Endodermal cell (in vitro differentiated cells): ENCODE measurements around the gene UMAD1. TPM values are rescaled to one million over a fixed set of nuclear protein-coding genes. Genes with fewer than 3 reads are reported as not detected.

Source experiments
- DNase-seq: peaks from one replicate; pipeline ENCODE4 v3.0.0-alpha.2; 2017
- H3K27ac ChIP-seq: 2 replicates; pipeline ENCODE4 v1.5.1; 2013; ENCODE audit warnings: mild to moderate bottlenecking, low read depth, low read length, moderate library complexity
- H3K27me3 ChIP-seq: 2 replicates; pipeline ENCODE4 v1.6.1; 2013; ENCODE audit warnings: mild to moderate bottlenecking, low read length, moderate library complexity; ENCODE audit not compliant: insufficient read depth, control insufficient read depth, poor library complexity, severe bottlenecking
- H3K36me3 ChIP-seq: 2 replicates; pipeline ENCODE4 v1.7.0; 2013; ENCODE audit warnings: mild to moderate bottlenecking, low read length, moderate library complexity; ENCODE audit not compliant: control insufficient read depth, insufficient read depth
- H3K4me1 ChIP-seq: one replicate; pipeline ENCODE4 v1.7.0; 2013; ENCODE audit warnings: low read length; ENCODE audit not compliant: control insufficient read depth, insufficient read depth
- H3K4me3 ChIP-seq: 2 replicates; pipeline ENCODE4 v1.5.1; 2013; ENCODE audit warnings: mild to moderate bottlenecking, low read length, moderate library complexity
- H3K9ac ChIP-seq: 2 replicates; pipeline ENCODE4 v1.6.1; 2013; ENCODE audit warnings: mild to moderate bottlenecking, low read length, moderate library complexity; ENCODE audit not compliant: poor library complexity, severe bottlenecking; ENCODE audit errors: extremely low read depth
- H3K9me3 ChIP-seq: 2 replicates; pipeline ENCODE4 v1.6.1; 2013; ENCODE audit warnings: mild to moderate bottlenecking, low read length, moderate library complexity; ENCODE audit not compliant: control insufficient read depth
- H3K27ac Mint-ChIP-seq: 2 replicates; pipeline ENCODE4 v1.8.0; 2020; ENCODE audit warnings: mixed read lengths
- H3K27me3 Mint-ChIP-seq: 2 replicates; pipeline ENCODE4 v1.8.0; 2021; ENCODE audit warnings: mild to moderate bottlenecking, mixed read lengths; ENCODE audit not compliant: insufficient read depth
- H3K36me3 Mint-ChIP-seq: 2 replicates; pipeline ENCODE4 v1.8.0; 2020; ENCODE audit warnings: low read depth, mixed read lengths
- H3K4me1 Mint-ChIP-seq: 2 replicates; pipeline ENCODE4 v1.8.0; 2020; ENCODE audit warnings: mixed read lengths
- H3K4me3 Mint-ChIP-seq: 2 replicates; pipeline ENCODE4 v1.8.0; 2020; ENCODE audit warnings: mild to moderate bottlenecking, moderate library complexity, mixed read lengths
- H3K9me3 Mint-ChIP-seq: 2 replicates; pipeline ENCODE4 v1.8.0; 2020; ENCODE audit warnings: mild to moderate bottlenecking, mixed read lengths
- WGBS, 2 experiments: methylation state at CpG; one replicate each; pipeline versions ENCODE4 v1.1.5 to v1.1.7; 2013; ENCODE audit warnings: missing lambda C conversion rate in 2 of 2, mixed read lengths in 1 of 2; ENCODE audit not compliant: insufficient coverage in 1 of 2, insufficient read length in 1 of 2; 5-methylcytosine and 5-hydroxymethylcytosine counted together
- total RNA-seq, 2 donors: library from RNA; stranded (reverse); fragmentation: NEBNext Ultra II Directional in 1 of 2; extraction: Animal tissue kit (Norgen Biotek cat#: 25700) in 1 of 2; gene quantifications; 2 replicates in 1 of 2; 3 replicates in 1 of 2; pipeline ENCODE4 v1.2.1, GENCODE V29; 2021
- TF ChIP-seq, protein P1 (sequence below): fragments of 200-600 bp; sonication (generic); conservative IDR thresholded peaks from 2 replicates; pipeline ENCODE4 v1.5.0; 2021; ENCODE audit warnings: antibody characterized with exemption, mild to moderate bottlenecking

UMAD1 gene
- total RNA-seq, 2 donors from 2014 or later = 9.7 to 10.3 TPM

DNA sequence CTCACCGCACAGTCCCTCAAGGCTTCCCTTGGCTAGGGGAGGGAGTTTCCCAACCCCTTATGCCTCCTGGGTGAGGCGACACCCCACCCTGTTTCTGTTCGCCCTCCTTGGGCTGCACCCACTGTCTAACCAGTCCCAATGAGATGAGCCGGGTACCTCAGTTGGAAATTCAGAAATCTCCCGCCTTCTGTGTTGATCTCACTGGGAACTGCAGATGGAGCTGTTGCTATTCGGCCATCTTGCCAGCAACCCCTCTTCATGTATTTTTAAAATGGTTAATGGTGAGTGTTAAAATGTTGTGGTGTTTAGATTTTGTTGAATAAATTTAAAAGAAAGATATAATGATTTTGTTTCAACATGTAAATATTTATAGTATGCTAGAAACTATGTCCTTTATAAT is 22.0 kb downstream of the UMAD1 start:
- H3K9me3 ChIP-seq = peaks cover 3% of the 10 kb centered on the region
- no peaks in the 10 kb centered on the region for H3K4me1 ChIP-seq
- TF ChIP-seq, protein P1, sequence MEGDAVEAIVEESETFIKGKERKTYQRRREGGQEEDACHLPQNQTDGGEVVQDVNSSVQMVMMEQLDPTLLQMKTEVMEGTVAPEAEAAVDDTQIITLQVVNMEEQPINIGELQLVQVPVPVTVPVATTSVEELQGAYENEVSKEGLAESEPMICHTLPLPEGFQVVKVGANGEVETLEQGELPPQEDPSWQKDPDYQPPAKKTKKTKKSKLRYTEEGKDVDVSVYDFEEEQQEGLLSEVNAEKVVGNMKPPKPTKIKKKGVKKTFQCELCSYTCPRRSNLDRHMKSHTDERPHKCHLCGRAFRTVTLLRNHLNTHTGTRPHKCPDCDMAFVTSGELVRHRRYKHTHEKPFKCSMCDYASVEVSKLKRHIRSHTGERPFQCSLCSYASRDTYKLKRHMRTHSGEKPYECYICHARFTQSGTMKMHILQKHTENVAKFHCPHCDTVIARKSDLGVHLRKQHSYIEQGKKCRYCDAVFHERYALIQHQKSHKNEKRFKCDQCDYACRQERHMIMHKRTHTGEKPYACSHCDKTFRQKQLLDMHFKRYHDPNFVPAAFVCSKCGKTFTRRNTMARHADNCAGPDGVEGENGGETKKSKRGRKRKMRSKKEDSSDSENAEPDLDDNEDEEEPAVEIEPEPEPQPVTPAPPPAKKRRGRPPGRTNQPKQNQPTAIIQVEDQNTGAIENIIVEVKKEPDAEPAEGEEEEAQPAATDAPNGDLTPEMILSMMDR = peak; percentile 80
- no peaks in the 10 kb centered on the region for H3K27me3 ChIP-seq
- Mint-ChIP-seq H3K27me3 (no peaks in the 10 kb centered on the region), H3K4me1 (peaks cover 14% of the 10 kb centered on the region), H3K36me3 (peaks cover 6% of the 10 kb centered on the region), H3K27ac (no peak overlapping the region), H3K9me3 (peaks cover 11% of the 10 kb centered on the region), H3K4me3 (no peak overlapping the region)
- no peaks in the 10 kb centered on the region for H3K36me3 ChIP-seq
- WGBS, 2 experiments = 73 to 76% methylated on average over 2 to 6 of the region's 6 CpGs
- H3K4me3 ChIP-seq = no peak overlapping the region
- H3K9ac ChIP-seq = no peak overlapping the region
- no peak overlapping the region for H3K27ac ChIP-seq
- DNase-seq = peak; percentile 78

DNA sequence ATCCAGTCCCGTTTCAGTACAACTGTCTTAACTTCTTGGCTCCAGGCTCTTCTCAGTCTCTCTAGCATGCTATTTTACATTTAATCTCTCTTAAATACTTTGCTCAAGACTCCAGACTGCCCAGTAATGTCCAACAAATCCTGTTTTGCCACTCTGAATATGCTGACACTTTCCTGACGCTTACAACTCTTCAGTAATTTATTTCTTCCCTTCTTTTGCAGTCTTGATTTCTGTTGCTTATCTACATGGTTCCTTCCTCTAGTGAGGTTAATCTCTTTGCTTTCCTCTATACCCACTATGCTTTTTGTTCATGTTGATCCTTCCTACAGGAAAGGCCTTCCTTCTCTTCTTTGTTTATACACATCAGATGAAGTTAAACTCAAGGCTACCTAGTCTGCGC is 23.7 kb downstream of the UMAD1 start:
- Histone ChIP-seq H3K9ac (no peak overlapping the region), H3K4me1 (no peaks in the 10 kb centered on the region), H3K4me3 (no peak overlapping the region), H3K9me3 (no peaks in the 10 kb centered on the region), H3K36me3 (no peaks in the 10 kb centered on the region), H3K27me3 (no peaks in the 10 kb centered on the region), H3K27ac (no peak overlapping the region)
- TF ChIP-seq, protein P1 = no peak
- WGBS, 2 experiments = 94 to 96% methylated on average over 3 of the region's 3 CpGs
- Mint-ChIP-seq H3K27me3 (no peaks in the 10 kb centered on the region), H3K36me3 (peaks cover under 1% of the 10 kb centered on the region), H3K9me3 (peaks cover 1% of the 10 kb centered on the region), H3K4me3 (no peak overlapping the region), H3K27ac (no peak overlapping the region), H3K4me1 (peaks cover 14% of the 10 kb centered on the region)
- DNase-seq = no peak

DNA sequence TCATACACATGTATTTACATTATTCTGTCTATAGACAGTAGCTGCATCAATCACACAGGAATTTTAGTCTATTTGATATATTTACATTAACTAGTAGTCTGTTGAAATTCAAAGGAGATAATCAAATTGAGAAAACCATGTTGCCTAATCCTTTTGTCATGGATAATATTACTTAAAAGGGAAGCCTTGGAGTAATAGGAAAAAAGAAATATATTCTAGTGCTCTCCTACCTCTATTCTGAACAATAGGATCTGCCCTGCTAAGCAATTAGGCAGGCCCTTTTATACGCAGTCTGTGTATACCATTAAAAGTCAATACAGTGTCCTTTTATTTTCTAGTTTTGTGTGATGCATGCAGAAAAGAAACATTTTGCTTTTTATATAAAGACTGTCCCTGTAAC is 24.5 kb downstream of the UMAD1 start:
- no peaks in the 10 kb centered on the region for H3K36me3 Mint-ChIP-seq
- no peak for DNase-seq
- no peak overlapping the region for H3K9ac ChIP-seq
- peaks cover 14% of the 10 kb centered on the region for H3K4me1 Mint-ChIP-seq
- no peaks in the 10 kb centered on the region for H3K9me3 Mint-ChIP-seq
- WGBS, 2 experiments = 95% methylated on average over 1 of the region's 1 CpG; no CpG with 5 or more reads in 1 of the 2 experiments
- no peaks in the 10 kb centered on the region for H3K36me3 ChIP-seq
- no peak overlapping the region for H3K4me3 Mint-ChIP-seq
- H3K27ac ChIP-seq = no peak overlapping the region
- H3K4me3 ChIP-seq = no peak overlapping the region
- H3K27ac Mint-ChIP-seq = no peak overlapping the region
- TF ChIP-seq, protein P1 = no peak
- no peaks in the 10 kb centered on the region for H3K27me3 Mint-ChIP-seq
- H3K9me3 ChIP-seq = no peaks in the 10 kb centered on the region
- no peaks in the 10 kb centered on the region for H3K27me3 ChIP-seq
- H3K4me1 ChIP-seq = no peaks in the 10 kb centered on the region
